GM21619 (cell line): Measurements from ENCODE around the gene C13orf42.

Experiments
- ATAC-seq: cut with Tn5 transposase; IDR thresholded peaks from one replicate; pipeline ENCODE4 v1.9.1; 2021; ENCODE audit not compliant: unreplicated experiment

Gene C13orf42

GRCh38 chr13:51035978-51036377 is 75.1 kb downstream of the C13orf42 start:
- ATAC-seq = no peak

GRCh38 chr13:51035469-51035868 is 75.6 kb downstream of the C13orf42 start:
- no peak for ATAC-seq

- no peak for ATAC-seq
These were observed 76.2 kb downstream of the C13orf42 start for GRCh38 chr13:51034906-51035305.

- no peak for ATAC-seq
These were observed 77.5 kb downstream of the C13orf42 start for GRCh38 chr13:51033421-51034185.

- ATAC-seq = no peak
These were observed 78.2 kb downstream of the C13orf42 start for GRCh38 chr13:51032831-51033230.
